Vagina (tissue), 2 donors: ENCODE results near the gene LPP.

Experiments
- POLR2A ChIP-seq, 2 donors: fragments of 450-650 bp; IDR thresholded peaks; one replicate each; pipeline ENCODE4 v1.6.1; 2017; ENCODE audit warnings: antibody characterized with exemption in 2 of 2, mild to moderate bottlenecking in 2 of 2, moderate library complexity in 2 of 2
- POLR2AphosphoS5 ChIP-seq, 2 donors: sonication (generic); formaldehyde crosslinking; IDR thresholded peaks; one replicate each; pipeline ENCODE4 v1.9.0; 2017; ENCODE audit warnings: antibody characterized with exemption in 2 of 2, mild to moderate bottlenecking in 2 of 2, low read depth in 1 of 2; ENCODE audit not compliant: insufficient read depth in 1 of 2
- TF ChIP-seq, protein P1 (sequence below), 3 experiments: fragments of 450-650 bp in 2 of 3; fragments of 200-600 bp in 1 of 3; sonication (generic) in 1 of 3; IDR thresholded peaks; one replicate each; pipeline ENCODE4 v1.5.1; 2017 to 2019; ENCODE audit warnings: antibody characterized with exemption in 3 of 3, mild to moderate bottlenecking in 2 of 3, moderate library complexity in 2 of 3

DNA sequence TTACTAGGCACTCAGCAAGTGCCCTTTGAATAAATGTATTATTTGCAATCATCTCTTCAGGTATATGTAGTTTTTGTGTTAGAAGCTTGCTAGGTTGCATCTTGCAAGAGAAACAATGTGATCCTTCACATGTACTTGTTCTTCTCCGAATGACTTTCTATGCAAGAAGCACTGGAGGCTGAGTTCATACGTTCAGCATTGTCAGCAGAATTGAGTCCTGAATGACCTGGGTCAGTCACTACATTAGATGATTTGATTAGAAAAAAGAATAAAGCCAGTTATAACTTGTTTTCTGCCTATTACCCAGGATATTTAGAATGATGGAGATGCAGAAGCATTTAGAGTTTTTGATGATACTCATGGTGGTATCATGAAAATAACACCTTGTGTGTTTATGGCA lies 538.7 kb downstream of the LPP start:
- TF ChIP-seq, protein P1, sequence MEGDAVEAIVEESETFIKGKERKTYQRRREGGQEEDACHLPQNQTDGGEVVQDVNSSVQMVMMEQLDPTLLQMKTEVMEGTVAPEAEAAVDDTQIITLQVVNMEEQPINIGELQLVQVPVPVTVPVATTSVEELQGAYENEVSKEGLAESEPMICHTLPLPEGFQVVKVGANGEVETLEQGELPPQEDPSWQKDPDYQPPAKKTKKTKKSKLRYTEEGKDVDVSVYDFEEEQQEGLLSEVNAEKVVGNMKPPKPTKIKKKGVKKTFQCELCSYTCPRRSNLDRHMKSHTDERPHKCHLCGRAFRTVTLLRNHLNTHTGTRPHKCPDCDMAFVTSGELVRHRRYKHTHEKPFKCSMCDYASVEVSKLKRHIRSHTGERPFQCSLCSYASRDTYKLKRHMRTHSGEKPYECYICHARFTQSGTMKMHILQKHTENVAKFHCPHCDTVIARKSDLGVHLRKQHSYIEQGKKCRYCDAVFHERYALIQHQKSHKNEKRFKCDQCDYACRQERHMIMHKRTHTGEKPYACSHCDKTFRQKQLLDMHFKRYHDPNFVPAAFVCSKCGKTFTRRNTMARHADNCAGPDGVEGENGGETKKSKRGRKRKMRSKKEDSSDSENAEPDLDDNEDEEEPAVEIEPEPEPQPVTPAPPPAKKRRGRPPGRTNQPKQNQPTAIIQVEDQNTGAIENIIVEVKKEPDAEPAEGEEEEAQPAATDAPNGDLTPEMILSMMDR (IDR thresholded peaks at IDR 0.05) = no peak
- no peak for TF ChIP-seq POLR2A (IDR thresholded peaks at IDR 0.05)
- no peak for TF ChIP-seq POLR2AphosphoS5 (IDR thresholded peaks at IDR 0.05; ENCODE audit: insufficient read depth in 1 of 2, low read depth in 1 of 2)
